BE2C (cell line): ENCODE data around the gene ROPN1L.

Experiments used
- DNase-seq: peaks from one replicate; pipeline ENCODE4 v3.0.0-alpha.2; 2020
- H3K27me3 ChIP-seq: fragments of 250-450 bp; sonication (Bioruptor Pico); 2 replicates; pipeline ENCODE4 v1.5.1; 2020; ENCODE audit warnings: mild to moderate bottlenecking
- H3K36me3 ChIP-seq: fragments of 250-450 bp; sonication (Bioruptor Pico); 2 replicates; pipeline ENCODE4 v1.5.1; 2020; ENCODE audit warnings: mild to moderate bottlenecking
- H3K4me1 ChIP-seq: fragments of 250-450 bp; sonication (Bioruptor Pico); 2 replicates; pipeline ENCODE4 v1.5.1; 2020
- H3K4me3 ChIP-seq: 2 replicates; pipeline ENCODE4 v1.5.1; 2011; ENCODE audit warnings: low read depth, low read length
- H3K9me3 ChIP-seq: fragments of 250-450 bp; sonication (Bioruptor Pico); 2 replicates; pipeline ENCODE4 v1.5.1; 2020
- CTCF ChIP-seq: IDR thresholded peaks from 2 replicates; pipeline ENCODE4 v1.5.1; 2012; ENCODE audit warnings: mild to moderate bottlenecking, low read depth, low read length

Gene ROPN1L

DNA sequence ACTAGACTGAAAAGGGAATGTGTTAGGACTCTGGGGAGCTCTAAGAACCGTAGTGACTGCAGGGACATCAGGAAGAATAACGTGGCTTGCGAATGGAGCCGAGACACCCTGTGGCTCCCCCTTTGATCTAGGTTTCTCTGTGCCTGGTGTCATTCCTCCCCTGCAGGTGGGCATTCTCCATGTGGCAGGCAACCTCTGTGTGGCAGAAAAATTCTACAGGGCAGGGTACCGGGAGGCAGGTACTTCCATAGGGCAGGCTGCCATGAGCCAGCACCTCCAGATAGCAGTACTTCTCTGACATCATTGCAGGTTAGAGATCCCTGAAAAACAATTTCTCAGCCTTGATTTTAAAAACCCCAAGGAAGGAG lies 43.1 kb downstream of the ROPN1L start:
- TF ChIP-seq CTCF: no peak
- no peaks in the 10 kb centered on the region for H3K9me3 ChIP-seq
- no peak for DNase-seq
- no peaks in the 10 kb centered on the region for H3K27me3 ChIP-seq
- no peak overlapping the region for H3K4me3 ChIP-seq
- no peaks in the 10 kb centered on the region for H3K36me3 ChIP-seq
- peaks cover 9% of the 10 kb centered on the region for H3K4me1 ChIP-seq

GRCh38 chr5:10485142-10485795 lies 43.6 kb downstream of the ROPN1L start:
- Histone ChIP-seq H3K27me3 (no peaks in the 10 kb centered on the region), H3K36me3 (no peaks in the 10 kb centered on the region), H3K4me1 (peaks cover 9% of the 10 kb centered on the region), H3K4me3 (peak overlapping the region; percentile 28; the same call in 1 of the 2 replicates), H3K9me3 (no peaks in the 10 kb centered on the region)
- TF ChIP-seq CTCF: no peak
- peak; percentile 97 for DNase-seq

DNA sequence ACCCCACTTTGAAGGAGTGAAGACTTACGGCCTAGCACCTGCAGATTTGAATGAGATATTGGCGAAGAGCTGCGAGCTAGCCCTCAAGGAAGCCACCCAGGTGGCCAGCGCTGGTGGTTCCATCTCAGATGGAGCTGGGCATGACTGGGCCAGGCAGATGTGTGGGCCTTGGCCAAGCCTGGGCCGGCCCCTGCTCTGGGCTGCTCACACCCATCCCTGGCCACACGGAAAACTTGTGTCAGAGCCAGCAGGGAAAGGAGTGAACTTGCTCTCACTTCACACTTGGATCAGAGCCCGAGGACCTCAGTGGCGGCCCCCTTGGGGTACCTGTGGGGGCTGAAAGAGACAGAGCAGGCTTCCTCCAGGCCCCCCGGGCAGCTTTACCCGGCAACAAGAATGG lies 44.2 kb downstream of the ROPN1L start:
- Histone ChIP-seq H3K36me3 (no peaks in the 10 kb centered on the region), H3K27me3 (no peaks in the 10 kb centered on the region), H3K4me3 (no peak overlapping the region), H3K4me1 (peaks cover 9% of the 10 kb centered on the region), H3K9me3 (no peaks in the 10 kb centered on the region)
- no peak for TF ChIP-seq CTCF
- DNase-seq: no peak

GRCh38 chr5:10486511-10487344 lies 45.0 kb downstream of the ROPN1L start:
- H3K4me1 ChIP-seq: peaks cover 9% of the 10 kb centered on the region
- H3K9me3 ChIP-seq: no peaks in the 10 kb centered on the region
- DNase-seq: no peak
- TF ChIP-seq CTCF: no peak
- H3K27me3 ChIP-seq: no peaks in the 10 kb centered on the region
- no peak overlapping the region for H3K4me3 ChIP-seq
- no peaks in the 10 kb centered on the region for H3K36me3 ChIP-seq

DNA sequence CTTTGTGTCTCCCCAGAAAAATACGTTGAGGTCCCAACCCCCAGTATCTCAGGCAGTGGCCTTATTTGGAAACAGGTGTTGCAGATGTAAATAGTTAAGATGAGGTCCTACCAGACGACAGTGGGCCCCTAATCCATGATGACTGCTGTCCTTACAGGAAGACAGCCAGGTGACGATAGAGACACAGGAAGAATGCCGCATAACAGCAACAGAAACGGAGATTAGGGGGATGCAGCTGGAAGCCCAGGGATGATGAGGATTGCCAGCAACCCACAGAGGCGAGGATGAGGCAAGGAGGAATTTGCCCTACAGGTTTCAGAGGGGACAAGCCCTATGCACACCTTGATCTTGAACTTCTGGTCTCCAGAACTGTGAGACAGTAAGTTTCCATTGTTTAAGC lies 46.5 kb downstream of the ROPN1L start:
- no peak for TF ChIP-seq CTCF
- H3K4me3 ChIP-seq: no peak overlapping the region
- no peaks in the 10 kb centered on the region for H3K36me3 ChIP-seq
- H3K9me3 ChIP-seq: no peaks in the 10 kb centered on the region
- no peak for DNase-seq
- H3K27me3 ChIP-seq: no peaks in the 10 kb centered on the region
- peaks cover 9% of the 10 kb centered on the region for H3K4me1 ChIP-seq
